Bladder microvascular endothelial cell (primary cell): ENCODE measurements around the gene PAGE2. TPM values are rescaled to one million over a fixed set of nuclear protein-coding genes. Genes with fewer than 3 reads are reported as not detected.

Source experiments
- total RNA-seq: library from RNA; depleted of rRNA; stranded (reverse); fragments of >200 nt; gene quantifications from 2 replicates; pipeline ENCODE4 v1.2.3, GENCODE V29; 2014

The PAGE2 gene, protein sequence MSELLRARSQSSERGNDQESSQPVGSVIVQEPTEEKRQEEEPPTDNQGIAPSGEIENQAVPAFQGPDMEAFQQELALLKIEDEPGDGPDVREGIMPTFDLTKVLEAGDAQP
- not detected in 2 replicates for total RNA-seq

GRCh38 chrX:55088795-55089489, at the start of gene PAGE2:
Gene PAGE2, plus strand, starts transcription at chrX:55089018. Its CDS starts 1,003 bp downstream, at chrX:55090021.

GRCh38 chrX:55074851-55075467, 13.9 kb upstream of the PAGE2 start, which contains the start of gene PAGE2B:
Gene PAGE2B, plus strand, starts transcription at chrX:55075030. Its CDS starts 1,012 bp downstream, at chrX:55076042.

Other genes with a start within 250 kb of the PAGE2 start
- 0.65 and 4.7 TPM in 2 replicates for gene TRO, start 168.2 kb upstream of the PAGE2 start, total RNA-seq
- 0.06 TPM in 1 of 2 replicates, not detected in the other for gene PFKFB1, start 94.8 kb upstream of the PAGE2 start, total RNA-seq
- gene APEX2, start 88.7 kb upstream of the PAGE2 start, total RNA-seq: 5.5 and 7.4 TPM in 2 replicates
- not detected in 2 replicates for gene ALAS2, start 58.0 kb upstream of the PAGE2 start, total RNA-seq
- not detected in 2 replicates for gene PAGE2B, start 14.0 kb upstream of the PAGE2 start, total RNA-seq
- not detected in 2 replicates for gene PAGE5, start 131.3 kb downstream of the PAGE2 start, total RNA-seq
- gene PAGE3, start 175.9 kb downstream of the PAGE2 start, total RNA-seq: not detected in 2 replicates